Measurements from ENCODE around the gene GIPC1. TPM values are rescaled to one million over a fixed set of nuclear protein-coding genes. Genes with fewer than 3 reads are reported as not detected.

Gene GIPC1
- total and polyA plus RNA-seq, 9 of the 15 experiments (the other 6 are each of a cell fraction or from before 2014, with no cell fraction given) = 0.49 to 54.7 (median 24.8) TPM

GRCh38 chr19:14536926-14537692 is 41.2 kb upstream of the GIPC1 start (continued):
- peak; percentile 37; the same call in 1 of the 2 replicates for TF ChIP-seq RB1 (IDR thresholded peaks at IDR 0.05; ENCODE audit: low read depth)
- TF ChIP-seq SP1 (CRISPR knock-in tag; IDR thresholded peaks at IDR 0.05) = peak; percentile 28; the same call in 1 of the 2 replicates
- peak; percentile 49; the same call in 1 of the 2 replicates for TF ChIP-seq DMBX1 (CRISPR knock-in tag; IDR thresholded peaks at IDR 0.05; ENCODE audit: borderline replicate concordance)
- peak; percentile 48; the same call in 1 of the 2 replicates for TF ChIP-seq MTA3 (IDR thresholded peaks at IDR 0.05; ENCODE audit: borderline replicate concordance)
- TF ChIP-seq, protein P1, sequence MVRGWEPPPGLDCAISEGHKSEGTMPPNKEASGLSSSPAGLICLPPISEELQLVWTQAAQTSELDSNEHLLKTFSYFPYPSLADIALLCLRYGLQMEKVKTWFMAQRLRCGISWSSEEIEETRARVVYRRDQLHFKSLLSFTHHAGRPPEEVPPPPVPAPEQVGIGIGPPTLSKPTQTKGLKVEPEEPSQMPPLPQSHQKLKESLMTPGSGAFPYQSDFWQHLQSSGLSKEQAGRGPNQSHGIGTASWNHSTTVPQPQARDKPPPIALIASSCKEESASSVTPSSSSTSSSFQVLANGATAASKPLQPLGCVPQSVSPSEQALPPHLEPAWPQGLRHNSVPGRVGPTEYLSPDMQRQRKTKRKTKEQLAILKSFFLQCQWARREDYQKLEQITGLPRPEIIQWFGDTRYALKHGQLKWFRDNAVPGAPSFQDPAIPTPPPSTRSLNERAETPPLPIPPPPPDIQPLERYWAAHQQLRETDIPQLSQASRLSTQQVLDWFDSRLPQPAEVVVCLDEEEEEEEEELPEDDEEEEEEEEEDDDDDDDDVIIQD (CRISPR knock-in tag; IDR thresholded peaks at IDR 0.05) = no peak
- peak; percentile 88 for TF ChIP-seq TEAD4 (IDR thresholded peaks at IDR 0.05; ENCODE audit: low read length)
- TF ChIP-seq TEAD4 (CRISPR knock-in tag; IDR thresholded peaks at IDR 0.05; ENCODE audit: borderline replicate concordance) = no peak
- peak; percentile 65; the same call in 1 of the 2 replicates for TF ChIP-seq ZEB2 (IDR thresholded peaks at IDR 0.05)
- TF ChIP-seq ARNT (IDR thresholded peaks at IDR 0.05) = 0 out of 4 replicates have a peak, but pooled peaks of 1 of the 2 experiments have one; percentile 42
- TF ChIP-seq ZSCAN32 (CRISPR knock-in tag; IDR thresholded peaks at IDR 0.05) = no peak
- 0 out of 2 replicates have a peak, but pooled peaks have one; percentile 49 for TF ChIP-seq HES1 (IDR thresholded peaks at IDR 0.05; ENCODE audit: low read depth)
- peak; percentile 83 for TF ChIP-seq DPF2 (IDR thresholded peaks at IDR 0.05)
- TF ChIP-seq MAZ (CRISPR knock-in tag; conservative IDR thresholded peaks at IDR 0.05 in 1 of 2, IDR thresholded peaks at IDR 0.05 in 1 of 2) = peak in 1 of 2 experiments; percentile 56; a peak in 2 of 4 replicates
- TF ChIP-seq E2F3 (CRISPR knock-in tag; IDR thresholded peaks at IDR 0.05) = no peak
- TF ChIP-seq RCOR1 (IDR thresholded peaks at IDR 0.05; ENCODE audit: borderline replicate concordance in 1 of 2, low read depth in 2 of 2, low read length in 2 of 2) = peak in 1 of 2 experiments; percentile 45; a peak in 1 of 4 replicates
- no peak for TF ChIP-seq MTA1 (IDR thresholded peaks at IDR 0.05; ENCODE audit: borderline replicate concordance)
- TF ChIP-seq POLR2AphosphoS5 (IDR thresholded peaks at IDR 0.05; ENCODE audit: control insufficient read depth, insufficient read depth, low read depth, low read length) = peak; percentile 74
- TF ChIP-seq KDM1A (IDR thresholded peaks at IDR 0.05) = peak; percentile 20 to 44; a peak in 3 of 4 replicates
- TF ChIP-seq SMAD3 (CRISPR knock-in tag; conservative IDR thresholded peaks at IDR 0.05) = no peak
- TF ChIP-seq BCL6 (CRISPR knock-in tag; IDR thresholded peaks at IDR 0.05) = no peak
- peak; percentile 46; the same call in 1 of the 2 replicates for TF ChIP-seq POLR2A (conservative IDR thresholded peaks at IDR 0.05)
- TF ChIP-seq ZNF165 (CRISPR knock-in tag; IDR thresholded peaks at IDR 0.05; ENCODE audit: borderline replicate concordance) = no peak
- TF ChIP-seq, protein P2, sequence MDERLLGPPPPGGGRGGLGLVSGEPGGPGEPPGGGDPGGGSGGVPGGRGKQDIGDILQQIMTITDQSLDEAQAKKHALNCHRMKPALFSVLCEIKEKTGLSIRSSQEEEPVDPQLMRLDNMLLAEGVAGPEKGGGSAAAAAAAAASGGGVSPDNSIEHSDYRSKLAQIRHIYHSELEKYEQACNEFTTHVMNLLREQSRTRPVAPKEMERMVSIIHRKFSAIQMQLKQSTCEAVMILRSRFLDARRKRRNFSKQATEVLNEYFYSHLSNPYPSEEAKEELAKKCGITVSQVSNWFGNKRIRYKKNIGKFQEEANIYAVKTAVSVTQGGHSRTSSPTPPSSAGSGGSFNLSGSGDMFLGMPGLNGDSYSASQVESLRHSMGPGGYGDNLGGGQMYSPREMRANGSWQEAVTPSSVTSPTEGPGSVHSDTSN (CRISPR knock-in tag; IDR thresholded peaks at IDR 0.05; ENCODE audit: low read depth) = no peak
- TF ChIP-seq, protein P2 (tag; conservative IDR thresholded peaks at IDR 0.05; ENCODE audit: low read depth) = peak; percentile 59

Measured in K562 (cell line).